Renal cortex interstitium (tissue), 11 donors: Measurements from ENCODE around the gene E2F2. TPM values are rescaled to one million over a fixed set of nuclear protein-coding genes. Genes with fewer than 3 reads are reported as not detected.

Source experiments
- DNase-seq, 11 donors: peaks; one replicate each; pipeline ENCODE4 v3.0.0-alpha.2; 2013; ENCODE audit warnings: low read depth in 9 of 11, low spot score in 4 of 11; ENCODE audit errors: extremely low read depth in 1 of 11
- polyA plus RNA-seq, 3 donors: library from polyadenylated mRNA; unstranded; fragments of 120-200 nt; gene quantifications; one replicate each; pipeline ENCODE4 v1.2.1, GENCODE V29; 2013; ENCODE audit not compliant: insufficient read length in 3 of 3

E2F2 gene
- polyA plus RNA-seq, 3 donors = 4.6 to 5.4 (median 5.2) TPM

- DNase-seq = no peak
Observed at GRCh38 chr1:23477359-23478144, 53.5 kb downstream of the E2F2 start.

- no peak for DNase-seq
Observed at GRCh38 chr1:23475641-23476040, 55.4 kb downstream of the E2F2 start.

GRCh38 chr1:23475134-23475628 lies 55.9 kb downstream of the E2F2 start:
- no peak for DNase-seq

- no peak for DNase-seq
Observed at GRCh38 chr1:23473037-23473800, 57.8 kb downstream of the E2F2 start.

GRCh38 chr1:23472351-23473036 lies 58.5 kb downstream of the E2F2 start:
- no peak for DNase-seq

GRCh38 chr1:23471473-23472075 lies 59.5 kb downstream of the E2F2 start:
- DNase-seq = no peak

GRCh38 chr1:23470282-23471070 lies 60.6 kb downstream of the E2F2 start:
- no peak for DNase-seq

GRCh38 chr1:23469372-23469982 lies 61.6 kb downstream of the E2F2 start:
- no peak for DNase-seq

- DNase-seq = no peak
Observed at GRCh38 chr1:23466423-23466989, 64.5 kb downstream of the E2F2 start.

- DNase-seq = no peak
Observed at GRCh38 chr1:23463286-23463685, 67.7 kb downstream of the E2F2 start.

- no peak for DNase-seq
Observed at GRCh38 chr1:23462766-23463165, 68.3 kb downstream of the E2F2 start.

- DNase-seq = no peak
Observed at GRCh38 chr1:23461050-23461449, 70.0 kb downstream of the E2F2 start.

GRCh38 chr1:23460519-23460918 lies 70.5 kb downstream of the E2F2 start:
- no peak for DNase-seq

GRCh38 chr1:23459338-23459757 lies 71.7 kb downstream of the E2F2 start:
- DNase-seq = no peak
